ENCODE results near the gene MINDY2. TPM values are rescaled to one million over a fixed set of nuclear protein-coding genes. Genes with fewer than 3 reads are reported as not detected.

The MINDY2 gene
- total RNA-seq (2014; rRNA removed; shearing (Covaris generic)), result 6.0 and 10.3 TPM in 2 replicates

- peak; percentile 98 for DNase-seq (ENCODE audit: low spot score)
- in situ Hi-C loops (cut with HindIII; ENCODE audit: low sequenced_read_pairs), result no loop called here
Measured at GRCh38 chr15:58770857-58771620, at the start of gene MINDY2. TSS of gene MINDY2 (plus strand) at chr15:58771302. CDS start at chr15:58771396, 94 bp downstream.

GRCh38 chr15:58724466-58724865, 46.6 kb upstream of the MINDY2 start:
- in situ Hi-C loops (cut with HindIII; ENCODE audit: low sequenced_read_pairs), result no loop called here
- no peak for DNase-seq (ENCODE audit: low spot score)

GRCh38 chr15:58726867-58727266, 44.2 kb upstream of the MINDY2 start:
- no peak for DNase-seq (ENCODE audit: low spot score)
- in situ Hi-C loops (cut with HindIII; ENCODE audit: low sequenced_read_pairs), result no loop called here

GRCh38 chr15:58731756-58732535, 39.2 kb upstream of the MINDY2 start:
- in situ Hi-C loops (cut with HindIII; ENCODE audit: low sequenced_read_pairs), result no loop called here
- DNase-seq (ENCODE audit: low spot score), result no peak

GRCh38 chr15:58732625-58733363, 38.3 kb upstream of the MINDY2 start:
- in situ Hi-C loops (cut with HindIII; ENCODE audit: low sequenced_read_pairs), result no loop called here
- DNase-seq (ENCODE audit: low spot score), result no peak

GRCh38 chr15:58734859-58735258, 36.2 kb upstream of the MINDY2 start:
- in situ Hi-C loops (cut with HindIII; ENCODE audit: low sequenced_read_pairs), result no loop called here
- no peak for DNase-seq (ENCODE audit: low spot score)

GRCh38 chr15:58736018-58736643, 35.0 kb upstream of the MINDY2 start:
- in situ Hi-C loops (cut with HindIII; ENCODE audit: low sequenced_read_pairs), result no loop called here
- no peak for DNase-seq (ENCODE audit: low spot score)

- no peak for DNase-seq (ENCODE audit: low spot score)
- in situ Hi-C loops (cut with HindIII; ENCODE audit: low sequenced_read_pairs), result no loop called here
Measured at GRCh38 chr15:58737298-58737697, 33.8 kb upstream of the MINDY2 start.

GRCh38 chr15:58738046-58738707, 32.9 kb upstream of the MINDY2 start:
- in situ Hi-C loops (cut with HindIII; ENCODE audit: low sequenced_read_pairs), result no loop called here
- DNase-seq (ENCODE audit: low spot score), result no peak

GRCh38 chr15:58740436-58740835, 30.7 kb upstream of the MINDY2 start:
- no peak for DNase-seq (ENCODE audit: low spot score)
- in situ Hi-C loops (cut with HindIII; ENCODE audit: low sequenced_read_pairs), result no loop called here

GRCh38 chr15:58741032-58741431, 30.1 kb upstream of the MINDY2 start:
- in situ Hi-C loops (cut with HindIII; ENCODE audit: low sequenced_read_pairs), result no loop called here
- no peak for DNase-seq (ENCODE audit: low spot score)

- DNase-seq (ENCODE audit: low spot score), result no peak
- in situ Hi-C loops (cut with HindIII; ENCODE audit: low sequenced_read_pairs), result no loop called here
Measured at GRCh38 chr15:58742022-58742813, 28.9 kb upstream of the MINDY2 start.

GRCh38 chr15:58742819-58743502, 28.1 kb upstream of the MINDY2 start:
- in situ Hi-C loops (cut with HindIII; ENCODE audit: low sequenced_read_pairs), result no loop called here
- DNase-seq (ENCODE audit: low spot score), result no peak

GRCh38 chr15:58746174-58746573, 24.9 kb upstream of the MINDY2 start:
- no peak for DNase-seq (ENCODE audit: low spot score)
- in situ Hi-C loops (cut with HindIII; ENCODE audit: low sequenced_read_pairs), result no loop called here

GRCh38 chr15:58748040-58748851, 22.9 kb upstream of the MINDY2 start:
- in situ Hi-C loops (cut with HindIII; ENCODE audit: low sequenced_read_pairs), result no loop called here

GRCh38 chr15:58748852-58749531, 22.1 kb upstream of the MINDY2 start:
- in situ Hi-C loops (cut with HindIII; ENCODE audit: low sequenced_read_pairs), result no loop called here
- no peak for DNase-seq (ENCODE audit: low spot score)

More at GRCh38 chr15:58748040-58748851, 22.9 kb upstream of the MINDY2 start:
- no peak for DNase-seq (ENCODE audit: low spot score)
